Renal cortex interstitium (tissue), 3 donors: ENCODE measurements around the gene HPS4. TPM values are rescaled to one million over a fixed set of nuclear protein-coding genes. Genes with fewer than 3 reads are reported as not detected.

Source experiments
- polyA plus RNA-seq, 3 donors: library from polyadenylated mRNA; unstranded; fragments of 120-200 nt; gene quantifications; one replicate each; pipeline ENCODE4 v1.2.1, GENCODE V29; 2013; ENCODE audit not compliant: insufficient read length in 3 of 3

HPS4 gene
- polyA plus RNA-seq, 3 donors = 31.3 to 43.0 (median 39.2) TPM

Other genes starting within 250 kb of the HPS4 start
- gene ASPHD2, start 54.5 kb downstream of the HPS4 start, polyA plus RNA-seq = 1 to 10 TPM; 3.3 to 4.2 (median 3.6) TPM
- 10 to 100 TPM; 28.4 to 38.0 (median 29.0) TPM for gene SRRD, start 94 bp upstream of the HPS4 start, polyA plus RNA-seq
- gene TFIP11, start 28.7 kb upstream of the HPS4 start, polyA plus RNA-seq = 10 to 100 TPM; 40.8 to 48.8 (median 46.3) TPM
- 10 to 100 TPM; 24.8 to 30.3 (median 27.8) TPM for gene TPST2, start 106.3 kb upstream of the HPS4 start, polyA plus RNA-seq
- gene CRYBB1, start 134.2 kb upstream of the HPS4 start, polyA plus RNA-seq = 1 to 10 TPM in 1 of 3 donors, under 1 TPM in 2; 0.42 to 1.0 (median 0.82) TPM
- gene CRYBA4, start 138.2 kb upstream of the HPS4 start, polyA plus RNA-seq = under 1 TPM in 1 of 3 donors, not detected in 2; 0.18 TPM
- under 1 TPM; 0.47 to 0.85 (median 0.52) TPM for gene MIAT, start 173.8 kb upstream of the HPS4 start, polyA plus RNA-seq